Measurements from ENCODE around the gene DLGAP1.

- no peak for TF ChIP-seq CHD1 (IDR thresholded peaks at IDR 0.05; ENCODE audit: low read depth, low read length)
- TF ChIP-seq YY1 (IDR thresholded peaks at IDR 0.05; ENCODE audit: low read depth, low read length): no peak
- no peak; a peak in 1 of 6 replicates for TF ChIP-seq CTCF (IDR thresholded peaks at IDR 0.05 in 2 of 3, conservative IDR thresholded peaks at IDR 0.05 in 1 of 3; ENCODE audit: control insufficient read depth in 2 of 3, extremely low read depth in 1 of 3, insufficient read depth in 1 of 3, low read depth in 3 of 3, low read length in 3 of 3)
- no peak for TF ChIP-seq JUND (IDR thresholded peaks at IDR 0.05; ENCODE audit: low read depth, low read length)
- no peak for TF ChIP-seq ATF7 (IDR thresholded peaks at IDR 0.05; ENCODE audit: low read depth)
- 0 out of 2 replicates have a peak, but pooled peaks have one; percentile 4 for TF ChIP-seq RAD21 (IDR thresholded peaks at IDR 0.05; ENCODE audit: insufficient read depth, low read depth, low read length)
- TF ChIP-seq SUZ12 (IDR thresholded peaks at IDR 0.05; ENCODE audit: unreplicated experiment): no peak
- no peak for TF ChIP-seq SIN3A (IDR thresholded peaks at IDR 0.05; ENCODE audit: low read depth, low read length)
- no peak for TF ChIP-seq IKZF1 (conservative IDR thresholded peaks at IDR 0.05)
- no peak for TF ChIP-seq POLR2AphosphoS5 (IDR thresholded peaks at IDR 0.05; ENCODE audit: low read length)
- no peak for TF ChIP-seq USF1 (IDR thresholded peaks at IDR 0.05; ENCODE audit: borderline replicate concordance, extremely low read length, insufficient read depth, low read depth, low read length)
Measured at GRCh38 chr18:4119813-4120212, 335.3 kb downstream of the DLGAP1 start.
